Activated naive CD4-positive, alpha-beta T cell treated with anti-CD3 and anti-CD28 coated beads, Interleukin-2, amount 50 U/mL, for 16 hours (primary cell): ENCODE results near the gene HIVEP3.
A peak's percentile ranks its signal among the peaks of the same experiment; 100 is the strongest.

Experiments used
- DNase-seq: peaks from one replicate; pipeline ENCODE4 v3.0.0-alpha.2; 2020

The HIVEP3 gene

GRCh38 chr1:41809692-41810091, 109.0 kb downstream of the HIVEP3 start:
- no peak for DNase-seq

GRCh38 chr1:41807390-41807789, 111.3 kb downstream of the HIVEP3 start:
- DNase-seq: no peak

- peak; percentile 64 for DNase-seq
Measured at GRCh38 chr1:41806472-41807155, 112.1 kb downstream of the HIVEP3 start.

- peak; percentile 52 for DNase-seq
Measured at GRCh38 chr1:41805771-41806471, 112.8 kb downstream of the HIVEP3 start.

GRCh38 chr1:41804176-41804575, 114.5 kb downstream of the HIVEP3 start:
- no peak for DNase-seq

- no peak for DNase-seq
Measured at GRCh38 chr1:41803656-41804055, 115.1 kb downstream of the HIVEP3 start.

- no peak for DNase-seq
Measured at GRCh38 chr1:41802532-41803501, 115.9 kb downstream of the HIVEP3 start.

- DNase-seq: no peak
Measured at GRCh38 chr1:41800311-41800829, 118.4 kb downstream of the HIVEP3 start.

GRCh38 chr1:41799723-41800122, 119.0 kb downstream of the HIVEP3 start:
- no peak for DNase-seq

GRCh38 chr1:41799205-41799604, 119.5 kb downstream of the HIVEP3 start:
- DNase-seq: no peak

GRCh38 chr1:41795205-41795762, 123.4 kb downstream of the HIVEP3 start:
- DNase-seq: no peak

- DNase-seq: no peak
Measured at GRCh38 chr1:41794031-41794430, 124.7 kb downstream of the HIVEP3 start.

- DNase-seq: no peak
Measured at GRCh38 chr1:41792485-41792770, 126.3 kb downstream of the HIVEP3 start.

GRCh38 chr1:41791667-41792484, 126.8 kb downstream of the HIVEP3 start:
- DNase-seq: peak; percentile 35

GRCh38 chr1:41790351-41790750, 128.4 kb downstream of the HIVEP3 start:
- no peak for DNase-seq

GRCh38 chr1:41789661-41790330, 128.9 kb downstream of the HIVEP3 start:
- no peak for DNase-seq

- DNase-seq: no peak
Measured at GRCh38 chr1:41788427-41788826, 130.3 kb downstream of the HIVEP3 start.

- no peak for DNase-seq
Measured at GRCh38 chr1:41784531-41785274, 134.0 kb downstream of the HIVEP3 start.

GRCh38 chr1:41783189-41783639, 135.5 kb downstream of the HIVEP3 start:
- DNase-seq: peak; percentile 48

- DNase-seq: no peak
Measured at GRCh38 chr1:41780916-41781315, 137.8 kb downstream of the HIVEP3 start.

GRCh38 chr1:41780322-41780721, 138.4 kb downstream of the HIVEP3 start:
- DNase-seq: no peak
